Loucy (cell line): ENCODE measurements around the gene RCL1.
A peak's percentile ranks its signal among the peaks of the same experiment; 100 is the strongest.

Source experiments
- H2AFZ ChIP-seq: fragments of 200-600 bp; sonication (generic); 2 replicates; pipeline ENCODE4 v1.6.0; 2016; ENCODE audit warnings: antibody characterized with exemption, mild to moderate bottlenecking, low read length, moderate library complexity
- H3F3A ChIP-seq: fragments of 200-600 bp; 2 replicates; pipeline ENCODE4 v1.6.0; 2016; ENCODE audit warnings: antibody characterized with exemption, low read depth, mild to moderate bottlenecking
- H3K27me3 ChIP-seq: fragments of 200-600 bp; sonication (generic); 2 replicates; pipeline ENCODE4 v1.6.1; 2014; ENCODE audit warnings: low read length, mild to moderate bottlenecking; ENCODE audit not compliant: insufficient read depth, poor library complexity, severe bottlenecking
- H3K36me3 ChIP-seq: fragments of 200-600 bp; sonication (generic); 2 replicates; pipeline ENCODE4 v1.6.1; 2016; ENCODE audit warnings: low read length; ENCODE audit not compliant: insufficient read depth
- H3K4me1 ChIP-seq: fragments of 200-600 bp; sonication (generic); 2 replicates; pipeline ENCODE4 v1.5.1; 2014; ENCODE audit warnings: low read length, mild to moderate bottlenecking; ENCODE audit not compliant: insufficient read depth, poor library complexity, severe bottlenecking
- H3K4me2 ChIP-seq: fragments of 200-600 bp; sonication (generic); 2 replicates; pipeline ENCODE4 v1.6.0; 2014; ENCODE audit warnings: antibody characterized with exemption, low read length, low read depth, mild to moderate bottlenecking; ENCODE audit not compliant: poor library complexity, severe bottlenecking
- H3K4me3 ChIP-seq: fragments of 200-600 bp; sonication (generic); 2 replicates; pipeline ENCODE4 v1.5.1; 2014; ENCODE audit warnings: low read length, mild to moderate bottlenecking, mixed read lengths; ENCODE audit not compliant: poor library complexity, severe bottlenecking
- H3K79me2 ChIP-seq: fragments of 200-600 bp; sonication (generic); 2 replicates; pipeline ENCODE4 v1.6.1; 2014; ENCODE audit warnings: low read length; ENCODE audit not compliant: insufficient read depth
- H3K9ac ChIP-seq: fragments of 200-600 bp; sonication (generic); 2 replicates; pipeline ENCODE4 v1.6.0; 2014; ENCODE audit warnings: mild to moderate bottlenecking, low read depth, low read length, moderate library complexity; ENCODE audit not compliant: poor library complexity, severe bottlenecking
- H3K9me2 ChIP-seq: fragments of 200-600 bp; sonication (generic); replicated peaks from 2 replicates; pipeline ENCODE4 v1.6.1; 2016; ENCODE audit warnings: low read depth, low read length, mixed read lengths
- H3K9me3 ChIP-seq: fragments of 200-600 bp; sonication (generic); 2 replicates; pipeline ENCODE4 v1.6.1; 2014; ENCODE audit warnings: mild to moderate bottlenecking, antibody characterized with exemption, low read length, low read depth; ENCODE audit not compliant: insufficient read depth
- H4K20me1 ChIP-seq: fragments of 200-600 bp; sonication (generic); 2 replicates; pipeline ENCODE4 v1.6.0; 2014; ENCODE audit warnings: antibody characterized with exemption, low read length, mild to moderate bottlenecking; ENCODE audit not compliant: insufficient read depth, poor library complexity, severe bottlenecking
- EZH2phosphoT487 ChIP-seq: fragments of 200-600 bp; IDR thresholded peaks from 2 replicates; pipeline ENCODE4 v1.6.1; 2018; ENCODE audit warnings: antibody characterized with exemption, mild to moderate bottlenecking, moderate library complexity, borderline replicate concordance
- TF ChIP-seq, protein P1 (sequence below): fragments of 200-600 bp; sonication (generic); conservative IDR thresholded peaks from 2 replicates; pipeline ENCODE4 v1.5.1; 2014; ENCODE audit warnings: mild to moderate bottlenecking, antibody characterized with exemption, low read length

Gene RCL1

DNA sequence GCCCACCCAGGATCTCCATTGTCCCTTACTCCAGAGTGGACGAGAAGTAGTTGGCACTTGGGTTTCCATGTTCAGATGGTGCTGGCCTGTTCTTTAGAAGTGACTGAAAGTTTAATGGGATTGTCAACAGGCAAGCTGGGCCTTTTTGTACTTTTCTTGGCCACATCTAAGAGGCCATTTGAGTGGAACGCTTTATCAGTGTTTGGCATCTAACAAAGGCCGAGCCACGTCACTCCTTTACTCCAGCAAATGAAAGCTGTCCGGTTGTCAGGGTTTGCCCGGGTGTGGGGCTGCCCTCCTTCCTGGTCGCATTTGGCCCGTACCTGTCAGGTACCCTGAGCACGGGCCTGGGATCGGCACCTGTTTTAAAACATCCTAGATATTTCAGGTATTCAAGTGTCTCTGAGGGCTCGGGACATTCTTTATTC is 71.5 kb downstream of the RCL1 start:
- Histone ChIP-seq H3K4me3 (no peak overlapping the region), H3K79me2 (no peaks in the 10 kb centered on the region), H3F3A (no peaks in the 10 kb centered on the region), H3K27me3 (no peaks in the 10 kb centered on the region), H3K9ac (no peak overlapping the region), H3K9me3 (no peaks in the 10 kb centered on the region), H3K36me3 (peaks cover 20% of the 10 kb centered on the region; the same call in 1 of the 2 replicates), H3K9me2 (no peaks in the 10 kb centered on the region), H2AFZ (no peak overlapping the region), H3K4me1 (peaks cover 44% of the 10 kb centered on the region), H4K20me1 (no peaks in the 10 kb centered on the region), H3K4me2 (peak overlapping the region; percentile 12)
- TF ChIP-seq, protein P1, sequence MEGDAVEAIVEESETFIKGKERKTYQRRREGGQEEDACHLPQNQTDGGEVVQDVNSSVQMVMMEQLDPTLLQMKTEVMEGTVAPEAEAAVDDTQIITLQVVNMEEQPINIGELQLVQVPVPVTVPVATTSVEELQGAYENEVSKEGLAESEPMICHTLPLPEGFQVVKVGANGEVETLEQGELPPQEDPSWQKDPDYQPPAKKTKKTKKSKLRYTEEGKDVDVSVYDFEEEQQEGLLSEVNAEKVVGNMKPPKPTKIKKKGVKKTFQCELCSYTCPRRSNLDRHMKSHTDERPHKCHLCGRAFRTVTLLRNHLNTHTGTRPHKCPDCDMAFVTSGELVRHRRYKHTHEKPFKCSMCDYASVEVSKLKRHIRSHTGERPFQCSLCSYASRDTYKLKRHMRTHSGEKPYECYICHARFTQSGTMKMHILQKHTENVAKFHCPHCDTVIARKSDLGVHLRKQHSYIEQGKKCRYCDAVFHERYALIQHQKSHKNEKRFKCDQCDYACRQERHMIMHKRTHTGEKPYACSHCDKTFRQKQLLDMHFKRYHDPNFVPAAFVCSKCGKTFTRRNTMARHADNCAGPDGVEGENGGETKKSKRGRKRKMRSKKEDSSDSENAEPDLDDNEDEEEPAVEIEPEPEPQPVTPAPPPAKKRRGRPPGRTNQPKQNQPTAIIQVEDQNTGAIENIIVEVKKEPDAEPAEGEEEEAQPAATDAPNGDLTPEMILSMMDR: no peak
- TF ChIP-seq EZH2phosphoT487: no peak

DNA sequence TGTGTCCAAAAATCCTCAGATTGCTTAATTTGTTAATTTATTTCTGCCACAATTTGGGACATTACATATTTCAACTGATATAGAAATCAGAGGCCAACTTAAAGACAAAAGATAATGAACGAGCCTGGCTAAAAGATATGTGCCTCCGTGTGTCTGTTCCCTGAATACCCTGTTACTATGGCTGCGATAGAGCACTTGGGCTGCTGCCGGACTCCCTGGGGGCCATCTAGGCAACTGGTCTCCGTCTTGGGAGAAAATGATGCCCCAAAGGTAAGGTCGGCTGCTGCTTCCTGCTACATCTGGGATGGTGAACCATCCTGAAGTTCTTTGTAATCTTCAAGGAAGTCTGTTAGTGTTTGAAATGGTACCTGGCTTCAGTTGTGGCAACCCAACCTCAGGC is 72.0 kb downstream of the RCL1 start:
- Histone ChIP-seq H3K36me3 (peaks cover 16% of the 10 kb centered on the region; the same call in 1 of the 2 replicates), H3K4me1 (peaks cover 44% of the 10 kb centered on the region), H3K4me2 (no peak overlapping the region), H2AFZ (no peak overlapping the region), H3K79me2 (no peaks in the 10 kb centered on the region), H3K9me2 (no peaks in the 10 kb centered on the region), H3K9me3 (no peaks in the 10 kb centered on the region), H3K4me3 (no peak overlapping the region), H4K20me1 (no peaks in the 10 kb centered on the region), H3K27me3 (no peaks in the 10 kb centered on the region), H3K9ac (no peak overlapping the region), H3F3A (no peaks in the 10 kb centered on the region)
- TF ChIP-seq, protein P1: no peak
- no peak for TF ChIP-seq EZH2phosphoT487

DNA sequence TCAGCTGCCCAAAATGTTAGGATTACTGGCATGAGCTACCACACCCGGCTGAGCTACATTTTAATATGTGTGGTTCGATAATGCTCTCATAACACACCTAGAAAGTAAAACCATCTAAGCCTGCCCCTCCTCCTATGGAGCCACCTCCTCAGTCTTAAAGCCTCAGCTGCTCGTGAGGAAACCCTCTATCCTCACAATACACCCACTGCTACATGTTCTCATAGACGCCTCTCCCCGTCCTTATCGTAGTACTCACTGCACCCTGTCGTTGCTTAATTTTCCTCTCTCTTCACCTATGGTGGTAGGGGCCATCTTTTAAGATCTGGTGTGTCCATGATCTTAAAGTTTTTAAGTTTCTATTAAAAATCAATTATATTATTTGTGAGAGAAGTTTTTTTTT is 72.9 kb downstream of the RCL1 start:
- H3K4me3 ChIP-seq: no peak overlapping the region
- H4K20me1 ChIP-seq: no peaks in the 10 kb centered on the region
- H3K4me2 ChIP-seq: peak overlapping the region; percentile 42
- H3K9ac ChIP-seq: no peak overlapping the region
- H3K79me2 ChIP-seq: no peaks in the 10 kb centered on the region
- no peak overlapping the region for H2AFZ ChIP-seq
- H3K27me3 ChIP-seq: no peaks in the 10 kb centered on the region
- H3K36me3 ChIP-seq: peaks cover 9% of the 10 kb centered on the region; the same call in 1 of the 2 replicates
- no peaks in the 10 kb centered on the region for H3F3A ChIP-seq
- H3K4me1 ChIP-seq: peaks cover 44% of the 10 kb centered on the region
- no peaks in the 10 kb centered on the region for H3K9me2 ChIP-seq
- TF ChIP-seq, protein P1: no peak
- TF ChIP-seq EZH2phosphoT487: no peak
- H3K9me3 ChIP-seq: no peaks in the 10 kb centered on the region
